Measurements from ENCODE around the gene TMEM158. TPM values are rescaled to one million over a fixed set of nuclear protein-coding genes. Genes with fewer than 3 reads are reported as not detected.

TMEM158 gene
- total RNA-seq, 1 experiment from 2014 or later: 1.4 TPM

- intact Hi-C loops (cut with micrococcal nuclease): loop anchor here (1.0 to 5.0 kb wide), 3 partner anchors 17 to 55 kb away; no protein-coding TSS in a partner anchor
- POLR2A ChIA-PET: interaction anchor here (0.6 to 4.9 kb wide), 19 partner anchors 10 to 408 kb away, joined by 3 to 35 read pairs (median 5); partner anchors contain the start of gene CDCP1
- H3K27ac Mint-ChIP-seq (ENCODE audit: low read depth, unreplicated experiment): peak overlapping the region; percentile 63
- H3K27me3 Mint-ChIP-seq (ENCODE audit: insufficient read depth, unreplicated experiment): no peaks in the 10 kb centered on the region
- no peak for TF ChIP-seq CTCF (IDR thresholded peaks at IDR 0.05; ENCODE audit: unreplicated experiment)
- DNase-seq (ENCODE audit: unreplicated experiment): peak; percentile 94
- CTCF ChIA-PET: interaction anchor here (0.6 to 2.2 kb wide), 10 partner anchors 10 to 1621 kb away, joined by 3 to 14 read pairs (median 3); no protein-coding TSS in a partner anchor
- no peak overlapping the region for H3K4me3 Mint-ChIP-seq (ENCODE audit: unreplicated experiment)
- H3K36me3 Mint-ChIP-seq (ENCODE audit: insufficient read depth, unreplicated experiment): no peaks in the 10 kb centered on the region
- no peaks in the 10 kb centered on the region for H3K9me3 Mint-ChIP-seq (ENCODE audit: unreplicated experiment)
- TSS peak; percentile 68 for BruUV-seq (replicated peaks)
- peaks cover 22% of the 10 kb centered on the region for H3K4me1 Mint-ChIP-seq (ENCODE audit: insufficient read depth, unreplicated experiment)
Observed at GRCh38 chr3:45199837-45200648, 26.0 kb downstream of the TMEM158 start.

GRCh38 chr3:45198264-45199260 is 27.5 kb downstream of the TMEM158 start:
- H3K4me3 Mint-ChIP-seq (ENCODE audit: unreplicated experiment): no peak overlapping the region
- BruUV-seq (replicated peaks): no TSS peak
- H3K27me3 Mint-ChIP-seq (ENCODE audit: insufficient read depth, unreplicated experiment): no peaks in the 10 kb centered on the region
- peak overlapping the region; percentile 63 for H3K27ac Mint-ChIP-seq (ENCODE audit: low read depth, unreplicated experiment)
- intact Hi-C loops (cut with micrococcal nuclease): no loop called here
- TF ChIP-seq CTCF (IDR thresholded peaks at IDR 0.05; ENCODE audit: unreplicated experiment): no peak
- ChIA-PET POLR2A (interaction anchor here (0.8 to 4.9 kb wide), 12 partner anchors 14 to 156 kb away, joined by 3 to 35 read pairs (median 6); partner anchors contain the start of gene CDCP1), CTCF (interaction anchor here (0.6 to 2.2 kb wide), 6 partner anchors 11 to 158 kb away, joined by 3 to 14 read pairs (median 4); no protein-coding TSS in a partner anchor)
- no peaks in the 10 kb centered on the region for H3K9me3 Mint-ChIP-seq (ENCODE audit: unreplicated experiment)
- H3K36me3 Mint-ChIP-seq (ENCODE audit: insufficient read depth, unreplicated experiment): no peaks in the 10 kb centered on the region
- DNase-seq (ENCODE audit: unreplicated experiment): no peak
- H3K4me1 Mint-ChIP-seq (ENCODE audit: insufficient read depth, unreplicated experiment): peaks cover 20% of the 10 kb centered on the region

DNA sequence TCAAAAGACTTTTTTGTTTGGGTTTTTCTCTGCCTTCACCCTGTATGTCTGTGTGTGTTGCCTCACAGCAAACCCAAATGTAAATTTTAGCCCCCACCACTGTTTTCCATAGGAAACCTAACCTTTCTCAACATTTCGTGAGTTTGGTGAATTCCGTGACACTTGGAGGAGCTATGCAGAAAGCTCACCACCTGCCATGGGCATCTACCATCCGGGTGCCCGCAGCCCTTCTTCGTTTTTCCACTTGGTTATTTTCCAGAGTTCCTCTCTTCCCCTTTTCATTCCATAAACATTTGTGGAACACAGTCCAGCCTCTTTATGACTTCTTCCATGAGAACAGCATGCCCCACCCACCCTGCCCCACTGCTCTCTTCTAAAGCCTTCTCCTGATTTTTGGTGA is 31.3 kb downstream of the TMEM158 start:
- ChIA-PET POLR2A (interaction anchor here (1.2 kb wide), 1 partner anchor 11 kb away, joined by 3 read pairs; no protein-coding TSS in a partner anchor), CTCF (interaction anchor here (1.8 kb wide), 1 partner anchor 153 kb away, joined by 5 read pairs; no protein-coding TSS in a partner anchor)
- Mint-ChIP-seq H3K4me1 (ENCODE audit: insufficient read depth, unreplicated experiment) (peaks cover 17% of the 10 kb centered on the region), H3K4me3 (ENCODE audit: unreplicated experiment) (no peak overlapping the region), H3K36me3 (ENCODE audit: insufficient read depth, unreplicated experiment) (no peaks in the 10 kb centered on the region), H3K27ac (ENCODE audit: low read depth, unreplicated experiment) (no peak overlapping the region), H3K27me3 (ENCODE audit: insufficient read depth, unreplicated experiment) (no peaks in the 10 kb centered on the region), H3K9me3 (ENCODE audit: unreplicated experiment) (no peaks in the 10 kb centered on the region)
- no TSS peak for BruUV-seq (replicated peaks)
- no peak for DNase-seq (ENCODE audit: unreplicated experiment)
- TF ChIP-seq CTCF (IDR thresholded peaks at IDR 0.05; ENCODE audit: unreplicated experiment): no peak
- intact Hi-C loops (cut with micrococcal nuclease): no loop called here

Data from MCF 10A (cell line).